ENCODE results near the gene HOXA1.

- TF ChIP-seq, protein P1, sequence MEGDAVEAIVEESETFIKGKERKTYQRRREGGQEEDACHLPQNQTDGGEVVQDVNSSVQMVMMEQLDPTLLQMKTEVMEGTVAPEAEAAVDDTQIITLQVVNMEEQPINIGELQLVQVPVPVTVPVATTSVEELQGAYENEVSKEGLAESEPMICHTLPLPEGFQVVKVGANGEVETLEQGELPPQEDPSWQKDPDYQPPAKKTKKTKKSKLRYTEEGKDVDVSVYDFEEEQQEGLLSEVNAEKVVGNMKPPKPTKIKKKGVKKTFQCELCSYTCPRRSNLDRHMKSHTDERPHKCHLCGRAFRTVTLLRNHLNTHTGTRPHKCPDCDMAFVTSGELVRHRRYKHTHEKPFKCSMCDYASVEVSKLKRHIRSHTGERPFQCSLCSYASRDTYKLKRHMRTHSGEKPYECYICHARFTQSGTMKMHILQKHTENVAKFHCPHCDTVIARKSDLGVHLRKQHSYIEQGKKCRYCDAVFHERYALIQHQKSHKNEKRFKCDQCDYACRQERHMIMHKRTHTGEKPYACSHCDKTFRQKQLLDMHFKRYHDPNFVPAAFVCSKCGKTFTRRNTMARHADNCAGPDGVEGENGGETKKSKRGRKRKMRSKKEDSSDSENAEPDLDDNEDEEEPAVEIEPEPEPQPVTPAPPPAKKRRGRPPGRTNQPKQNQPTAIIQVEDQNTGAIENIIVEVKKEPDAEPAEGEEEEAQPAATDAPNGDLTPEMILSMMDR (IDR thresholded peaks at IDR 0.05): no peak
- TF ChIP-seq POLR2AphosphoS5 (IDR thresholded peaks at IDR 0.05) (peak; percentile 17 to 83 (median 48)), POLR2A (IDR thresholded peaks at IDR 0.05) (peak; percentile 35)
Measured at GRCh38 chr7:27108390-27109127, 12.8 kb upstream of the HOXA1 start.

Data from breast epithelium (tissue), 3 donors.